ENCODE data around the gene SRP54.

Gene SRP54

GRCh38 chr14:35068238-35069012, 85.6 kb downstream of the SRP54 start:
- no peak overlapping the region for H3K4me3 ChIP-seq (replicated peaks; ENCODE audit: low read depth, low read length)
- peak; percentile 50 for DNase-seq (ENCODE audit: low read depth)
- TF ChIP-seq CTCF (IDR thresholded peaks at IDR 0.05; ENCODE audit: low read length, missing control alignments): no peak

GRCh38 chr14:35072226-35072625, 89.4 kb downstream of the SRP54 start:
- no peak overlapping the region for H3K4me3 ChIP-seq (replicated peaks; ENCODE audit: low read depth, low read length)
- no peak for DNase-seq (ENCODE audit: low read depth)
- no peak for TF ChIP-seq CTCF (IDR thresholded peaks at IDR 0.05; ENCODE audit: low read length, missing control alignments)

GRCh38 chr14:35073486-35073885, 90.7 kb downstream of the SRP54 start:
- TF ChIP-seq CTCF (IDR thresholded peaks at IDR 0.05; ENCODE audit: low read length, missing control alignments): no peak
- no peak overlapping the region for H3K4me3 ChIP-seq (replicated peaks; ENCODE audit: low read depth, low read length)
- DNase-seq (ENCODE audit: low read depth): peak; percentile 18

GRCh38 chr14:35078082-35078481, 95.3 kb downstream of the SRP54 start:
- no peak overlapping the region for H3K4me3 ChIP-seq (replicated peaks; ENCODE audit: low read depth, low read length)
- TF ChIP-seq CTCF (IDR thresholded peaks at IDR 0.05; ENCODE audit: low read length, missing control alignments): no peak
- DNase-seq (ENCODE audit: low read depth): no peak

All from fibroblast of pulmonary artery (primary cell).